Ovary (tissue), 9 donors: ENCODE data around the gene DTYMK. TPM values are rescaled to one million over a fixed set of nuclear protein-coding genes. Genes with fewer than 3 reads are reported as not detected.

Source experiments
- DNase-seq, 5 donors: peaks; one replicate each; pipeline ENCODE4 v3.0.0-alpha.2; 2019 to 2020
- H3K27ac ChIP-seq, 2 donors: fragments of 200-600 bp; one replicate each; pipeline versions ENCODE4 v1.5.1 to v1.8.0; 2019 to 2022
- H3K27me3 ChIP-seq: fragments of 200-600 bp; one replicate; pipeline ENCODE4 v1.8.0; 2022
- H3K36me3 ChIP-seq: fragments of 200-600 bp; sonication (generic); one replicate; pipeline ENCODE4 v1.5.1; 2019
- H3K4me1 ChIP-seq: one replicate; pipeline ENCODE4 v1.8.1; 2013; ENCODE audit warnings: mild to moderate bottlenecking, moderate library complexity; ENCODE audit not compliant: insufficient read depth
- H3K4me3 ChIP-seq: fragments of 200-600 bp; sonication (generic); one replicate; pipeline ENCODE4 v1.5.1; 2017
- H3K9me3 ChIP-seq, 2 donors: fragments of 200-600 bp in 1 of 2; sonication (generic) in 1 of 2; one replicate each; pipeline versions ENCODE4 v1.5.1 to v1.8.1; 2013 to 2019; ENCODE audit warnings: mild to moderate bottlenecking in 1 of 2, moderate library complexity in 1 of 2
- CTCF ChIP-seq, 3 donors: fragments of 450-650 bp in 2 of 3; fragments of 200-600 bp in 1 of 3; IDR thresholded peaks; one replicate each; pipeline versions ENCODE4 v1.5.1 to v1.8.0; 2016 to 2022; ENCODE audit warnings: antibody characterized with exemption in 3 of 3, mild to moderate bottlenecking in 1 of 3
- EP300 ChIP-seq: sonication (generic); formaldehyde crosslinking; IDR thresholded peaks from one replicate; pipeline ENCODE4 v1.6.1; 2017; ENCODE audit warnings: antibody characterized with exemption
- POLR2A ChIP-seq: fragments of 450-650 bp; IDR thresholded peaks from one replicate; pipeline ENCODE4 v1.6.1; 2017; ENCODE audit warnings: antibody characterized with exemption, mild to moderate bottlenecking, moderate library complexity
- WGBS, 3 donors: extraction: QIAGEN DNeasy Blood & Tissue Kit in 1 of 3; methylation state at CpG; one replicate each; pipeline versions ENCODE4 v1.1.5 to v1.1.7; 2013 to 2017; 5-methylcytosine and 5-hydroxymethylcytosine counted together
- intact Hi-C, 4 donors: fragments of 100-400 bp; cut with DNase I; formaldehyde crosslinking; loops; one replicate each; pipeline versions ENCODE4 v1.11.0 to v1.15.1; 2022 to 2023
- polyA plus RNA-seq, 2 donors: library from polyadenylated mRNA; stranded (reverse); fragments of 200-250 nt in 1 of 2; fragments of 350-450 nt in 1 of 2; fragmentation: Illumina TruSeq in 1 of 2; extraction: RNeasy Lipid Tissue Mini Kit (QIAGEN cat#74804) in 1 of 2; gene quantifications; one replicate each; pipeline ENCODE4 v1.2.3, GENCODE V29; 2013 to 2014
- total RNA-seq, 7 donors: library from RNA; depleted of rRNA in 2 of 7; stranded (reverse); fragments of >200 nt in 2 of 7; fragmentation: NEBNext Ultra II Directional in 3 of 7; extraction: Animal tissue kit (Norgen Biotek cat#: 25700) in 3 of 7; gene quantifications; one replicate each; pipeline versions ENCODE4 v1.1.0 to v1.2.4, GENCODE V29; 2016 to 2023
- donor health status: DM: no; HTN: no; CAD: no; lungs with moderate emphysema.
- donor health status: DM: no; HTN: no; CAD: no.
- donor health status: Bipolar disorder and iron deficiency.
- donor health status: DM: yes; HTN: yes; CAD: no.
- donor health status: DM: no; HTN: no; CAD: no.
- donor health status: DM: yes; HTN: yes; CAD: no.

Gene DTYMK
- total and polyA plus RNA-seq, 9 donors = 3.7 to 17.9 (median 12.5) TPM

GRCh38 chr2:241677392-241677791 is 9.2 kb downstream of the DTYMK start:
- no peaks in the 10 kb centered on the region for H3K9me3 ChIP-seq
- 85 to 88% (median 86%) methylated on average over 24 of the region's 24 CpGs for WGBS, 3 donors
- no peak for DNase-seq
- H3K27me3 ChIP-seq = no peaks in the 10 kb centered on the region
- H3K4me3 ChIP-seq = no peak overlapping the region
- intact Hi-C loops = no loop called here
- H3K4me1 ChIP-seq = peaks cover 2% of the 10 kb centered on the region
- TF ChIP-seq POLR2A = no peak
- TF ChIP-seq EP300 = no peak
- TF ChIP-seq CTCF (IDR thresholded peaks at IDR 0.05) = no peak
- no peaks in the 10 kb centered on the region for H3K36me3 ChIP-seq
- H3K27ac ChIP-seq = no peak overlapping the region

GRCh38 chr2:241676665-241677064 is 9.9 kb downstream of the DTYMK start:
- TF ChIP-seq POLR2A = no peak
- TF ChIP-seq CTCF (IDR thresholded peaks at IDR 0.05) = no peak
- TF ChIP-seq EP300 = no peak
- Histone ChIP-seq H3K4me3 (no peak overlapping the region), H3K27me3 (no peaks in the 10 kb centered on the region), H3K4me1 (peaks cover 2% of the 10 kb centered on the region), H3K9me3 (no peaks in the 10 kb centered on the region), H3K27ac (no peak overlapping the region), H3K36me3 (no peaks in the 10 kb centered on the region)
- DNase-seq = no peak
- WGBS, 3 donors = 80 to 89% (median 85%) methylated on average over 8 to 17 of the region's 17 CpGs
- intact Hi-C loops = no loop called here

GRCh38 chr2:241675885-241676284 is 10.7 kb downstream of the DTYMK start:
- 74 to 81% (median 78%) methylated on average over 16 to 17 of the region's 17 CpGs for WGBS, 3 donors
- Histone ChIP-seq H3K4me1 (no peaks in the 10 kb centered on the region), H3K27ac (no peak overlapping the region), H3K9me3 (no peaks in the 10 kb centered on the region), H3K4me3 (no peak overlapping the region), H3K36me3 (no peaks in the 10 kb centered on the region), H3K27me3 (no peaks in the 10 kb centered on the region)
- no peak for DNase-seq
- intact Hi-C loops = no loop called here
- TF ChIP-seq POLR2A (no peak), EP300 (no peak), CTCF (IDR thresholded peaks at IDR 0.05) (no peak)

- 72 to 79% (median 75%) methylated on average over 21 of the region's 21 CpGs for WGBS, 3 donors
- no peaks in the 10 kb centered on the region for H3K36me3 ChIP-seq
- TF ChIP-seq CTCF (IDR thresholded peaks at IDR 0.05) (no peak), POLR2A (no peak), EP300 (no peak)
These were observed 12.6 kb downstream of the DTYMK start for GRCh38 chr2:241673797-241674725.

More at GRCh38 chr2:241673797-241674725, 12.6 kb downstream of the DTYMK start:
- H3K4me1 ChIP-seq = no peaks in the 10 kb centered on the region
- DNase-seq = no peak
- no peaks in the 10 kb centered on the region for H3K9me3 ChIP-seq
- H3K27me3 ChIP-seq = no peaks in the 10 kb centered on the region
- no peak overlapping the region for H3K27ac ChIP-seq
- intact Hi-C loops = no loop called here
- H3K4me3 ChIP-seq = no peak overlapping the region
